RWPE1 (cell line): ENCODE measurements around the gene SPATA13.

Experiments
- CTCF ChIA-PET: fragments of 350-600 bp; sonication (Branson Sonifier 250); formaldehyde crosslinking; extraction: SDS; loops from one replicate; lab custom pipeline; 2021; lab: Yijun Ruan, JAX
- POLR2A ChIA-PET: fragments of 400-600 bp; formaldehyde crosslinking; extraction: SDS; loops from one replicate; lab custom pipeline; 2020; ENCODE audit warnings: antibody characterized with exemption; ENCODE audit not compliant: low non-redundant PET; lab: Yijun Ruan, JAX
- DNase-seq: peaks from one replicate; pipeline ENCODE4 v3.0.0; 2012; ENCODE audit warnings: low spot score
- H3K27ac ChIP-seq: fragments of 450-650 bp; 2 replicates; pipeline ENCODE4 v1.5.1; 2017
- CTCF ChIP-seq: fragments of 450-650 bp; conservative IDR thresholded peaks from 2 replicates; pipeline ENCODE4 v1.5.1; 2017; ENCODE audit warnings: low read depth, mild to moderate bottlenecking

The SPATA13 gene

GRCh38 chr13:24250376-24251057 is 90.0 kb downstream of the SPATA13 start:
- CTCF ChIA-PET = no interaction called here
- H3K27ac ChIP-seq = no peak overlapping the region
- no peak for DNase-seq
- POLR2A ChIA-PET = no interaction called here
- no peak for TF ChIP-seq CTCF

- ChIA-PET CTCF (no interaction called here), POLR2A (no interaction called here)
- H3K27ac ChIP-seq = no peak overlapping the region
- TF ChIP-seq CTCF = no peak
- DNase-seq = no peak
These were observed 91.0 kb downstream of the SPATA13 start for GRCh38 chr13:24251525-24251924.

- POLR2A ChIA-PET = no interaction called here
These were observed 91.6 kb downstream of the SPATA13 start for GRCh38 chr13:24252136-24252535.

GRCh38 chr13:24253520-24254145 is 93.1 kb downstream of the SPATA13 start:
- ChIA-PET POLR2A (no interaction called here), CTCF (no interaction called here)
- no peak for TF ChIP-seq CTCF
- DNase-seq = no peak
- no peak overlapping the region for H3K27ac ChIP-seq

More at GRCh38 chr13:24252136-24252535, 91.6 kb downstream of the SPATA13 start:
- CTCF ChIA-PET = no interaction called here
- no peak overlapping the region for H3K27ac ChIP-seq
- DNase-seq = no peak
- TF ChIP-seq CTCF = no peak

- H3K27ac ChIP-seq = no peak overlapping the region
- DNase-seq = no peak
- CTCF ChIA-PET = interaction anchor here (1.5 kb wide), 1 partner anchor 25 kb away, joined by 5 read pairs; no protein-coding TSS in a partner anchor
- no peak for TF ChIP-seq CTCF
- POLR2A ChIA-PET = no interaction called here
These were observed 93.8 kb downstream of the SPATA13 start for GRCh38 chr13:24254146-24254841.

GRCh38 chr13:24257497-24257896 is 97.0 kb downstream of the SPATA13 start:
- ChIA-PET CTCF (interaction anchor here (0.6 to 1.2 kb wide), 2 partner anchors 29 to 927 kb away, joined by 3 to 5 read pairs; no protein-coding TSS in a partner anchor), POLR2A (no interaction called here)
- no peak for TF ChIP-seq CTCF
- DNase-seq = no peak
- H3K27ac ChIP-seq = no peak overlapping the region
